ENCODE measurements around the gene SNX1.

Gene SNX1

GRCh38 chr15:64152507-64153387 lies 57.0 kb downstream of the SNX1 start:
- H3K27ac ChIP-seq = peak overlapping the region; percentile 92
- no peak for TF ChIP-seq CTCF (conservative IDR thresholded peaks at IDR 0.05)

GRCh38 chr15:64153480-64154367 lies 57.9 kb downstream of the SNX1 start:
- peak; percentile 100 for TF ChIP-seq CTCF (conservative IDR thresholded peaks at IDR 0.05)
- H3K27ac ChIP-seq = peak overlapping the region; percentile 92

- peak overlapping the region; percentile 92; the same call in 1 of the 2 replicates for H3K27ac ChIP-seq
These were observed 60.2 kb downstream of the SNX1 start for GRCh38 chr15:64155802-64156651.

GRCh38 chr15:64156652-64157331 lies 61.0 kb downstream of the SNX1 start:
- no peak for TF ChIP-seq CTCF (conservative IDR thresholded peaks at IDR 0.05)
- peak overlapping the region; percentile 92; the same call in 1 of the 2 replicates for H3K27ac ChIP-seq

More at GRCh38 chr15:64155802-64156651, 60.2 kb downstream of the SNX1 start:
- TF ChIP-seq CTCF (conservative IDR thresholded peaks at IDR 0.05) = no peak

GRCh38 chr15:64157599-64158125 lies 61.9 kb downstream of the SNX1 start:
- H3K27ac ChIP-seq = peak overlapping the region; percentile 92
- no peak for TF ChIP-seq CTCF (conservative IDR thresholded peaks at IDR 0.05)

GRCh38 chr15:64158363-64159134 lies 62.8 kb downstream of the SNX1 start:
- TF ChIP-seq CTCF (conservative IDR thresholded peaks at IDR 0.05) = no peak
- H3K27ac ChIP-seq = peak overlapping the region; percentile 92
